ENCODE results near the gene GTF3C1.

GRCh38 chr16:27429981-27430441 is 119.7 kb downstream of the GTF3C1 start:
- no peak for TF ChIP-seq CTCF (IDR thresholded peaks at IDR 0.05)
- TF ChIP-seq POLR2A (IDR thresholded peaks at IDR 0.05) = no peak
- no peak for TF ChIP-seq EP300 (IDR thresholded peaks at IDR 0.05)
- no peak for TF ChIP-seq POLR2AphosphoS5 (IDR thresholded peaks at IDR 0.05)
